Mesendoderm (in vitro differentiated cells): ENCODE results near the gene CNOT10.
A peak's percentile ranks its signal among the peaks of the same experiment; 100 is the strongest.

Source experiments
- DNase-seq: peaks from one replicate; pipeline ENCODE4 v3.0.0; 2013
- H2AK5ac ChIP-seq: 2 replicates; pipeline ENCODE4 v1.6.1; 2013; ENCODE audit warnings: low read length, inconsistent platforms
- H2BK120ac ChIP-seq: 2 replicates; pipeline ENCODE4 v1.6.1; 2013; ENCODE audit warnings: low read depth, mild to moderate bottlenecking, low read length, moderate library complexity, mixed read lengths
- H2BK15ac ChIP-seq: replicated peaks from 2 replicates; pipeline ENCODE4 v1.6.1; 2013; ENCODE audit warnings: low read depth, mild to moderate bottlenecking, moderate library complexity
- H2BK5ac ChIP-seq: 2 replicates; pipeline ENCODE4 v1.6.1; 2013; ENCODE audit warnings: low read length, inconsistent platforms
- H3K18ac ChIP-seq: 2 replicates; pipeline ENCODE4 v1.6.1; 2013; ENCODE audit warnings: mild to moderate bottlenecking, low read length, mixed read lengths
- H3K23ac ChIP-seq: one replicate; pipeline ENCODE4 v1.6.1; 2013; ENCODE audit warnings: low read length
- H3K27ac ChIP-seq: 2 replicates; pipeline ENCODE4 v1.5.1; 2013; ENCODE audit warnings: low read depth, mild to moderate bottlenecking, inconsistent platforms, low read length, moderate library complexity
- H3K27me3 ChIP-seq: 2 replicates; pipeline ENCODE4 v1.6.1; 2013; ENCODE audit warnings: low read length, control low read depth, mild to moderate bottlenecking, inconsistent platforms; ENCODE audit not compliant: insufficient read depth, poor library complexity
- H3K36me3 ChIP-seq: 2 replicates; pipeline ENCODE4 v1.6.1; 2013; ENCODE audit warnings: low read length, inconsistent platforms; ENCODE audit not compliant: control insufficient read depth, insufficient read depth
- H3K4ac ChIP-seq: one replicate; pipeline ENCODE4 v1.6.1; 2013; ENCODE audit warnings: low read depth, mild to moderate bottlenecking, low read length, moderate library complexity
- H3K4me1 ChIP-seq: 2 replicates; pipeline ENCODE4 v1.6.1; 2013; ENCODE audit warnings: low read depth, low read length, inconsistent platforms; ENCODE audit not compliant: control insufficient read depth
- H3K4me2 ChIP-seq: 2 replicates; pipeline ENCODE4 v1.6.1; 2013; ENCODE audit warnings: low read length
- H3K4me3 ChIP-seq: 2 replicates; pipeline ENCODE4 v1.5.1; 2013; ENCODE audit warnings: mild to moderate bottlenecking, low read length
- H3K56ac ChIP-seq: one replicate; pipeline ENCODE4 v1.6.1; 2013; ENCODE audit warnings: low read length
- H3K79me1 ChIP-seq: 2 replicates; pipeline ENCODE4 v1.6.1; 2013; ENCODE audit warnings: low read length, inconsistent platforms
- H3K79me2 ChIP-seq: 2 replicates; pipeline ENCODE4 v1.6.1; 2013; ENCODE audit warnings: mild to moderate bottlenecking, low read length; ENCODE audit not compliant: control insufficient read depth, insufficient read depth
- H3K9ac ChIP-seq: 2 replicates; pipeline ENCODE4 v1.6.1; 2013; ENCODE audit warnings: low read length, inconsistent platforms
- H4K5ac ChIP-seq: one replicate; pipeline ENCODE4 v1.6.1; 2013; ENCODE audit warnings: low read length
- H4K8ac ChIP-seq: one replicate; pipeline ENCODE4 v1.6.1; 2013; ENCODE audit warnings: low read depth, mild to moderate bottlenecking, control low read depth, low read length, moderate library complexity
- WGBS: extraction: QIAGEN DNeasy Blood & Tissue Kit; methylation state at CpG from one replicate; pipeline ENCODE4 v1.1.7; 2013; ENCODE audit warnings: low lambda C conversion rate, missing lambda C conversion rate; ENCODE audit not compliant: insufficient coverage; ENCODE audit errors: extremely low coverage; 5-methylcytosine and 5-hydroxymethylcytosine counted together

Gene CNOT10

DNA sequence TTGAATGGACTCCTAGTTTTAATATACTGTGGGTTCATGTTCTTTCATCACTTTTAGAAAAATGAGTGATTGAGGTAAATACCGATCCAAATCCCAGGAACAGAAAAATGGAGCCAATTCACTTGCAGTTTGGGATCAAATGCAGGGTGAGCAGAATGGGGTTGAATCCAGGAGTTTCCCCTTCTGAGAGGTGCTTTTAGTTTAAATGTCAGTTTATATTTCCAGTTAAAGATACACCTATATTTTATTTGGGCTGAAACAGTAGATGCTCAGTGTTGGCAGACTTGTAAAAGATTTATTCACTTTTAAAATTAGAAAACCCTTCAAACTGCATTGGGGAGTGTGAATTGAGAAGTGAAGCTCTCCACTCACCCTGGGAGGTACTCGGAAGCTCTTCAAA is 135.4 kb downstream of the CNOT10 start:
- Histone ChIP-seq H3K4ac (no peak overlapping the region), H4K8ac (no peak overlapping the region), H3K4me1 (peaks cover 17% of the 10 kb centered on the region), H3K9ac (peak overlapping the region; percentile 100), H3K27me3 (no peaks in the 10 kb centered on the region), H3K23ac (no peak overlapping the region), H3K56ac (peak overlapping the region; percentile 100), H2BK15ac (no peak overlapping the region), H3K79me2 (peaks cover 94% of the 10 kb centered on the region), H2BK5ac (no peak overlapping the region), H2BK120ac (no peak overlapping the region), H4K5ac (no peak overlapping the region), H3K4me2 (peak overlapping the region; percentile 95), H2AK5ac (no peak overlapping the region), H3K4me3 (no peak overlapping the region), H3K18ac (no peak overlapping the region), H3K27ac (no peak overlapping the region), H3K79me1 (no peaks in the 10 kb centered on the region), H3K36me3 (no peaks in the 10 kb centered on the region)
- no CpG with 5 or more reads among the region's 2 CpGs for WGBS
- no peak for DNase-seq

DNA sequence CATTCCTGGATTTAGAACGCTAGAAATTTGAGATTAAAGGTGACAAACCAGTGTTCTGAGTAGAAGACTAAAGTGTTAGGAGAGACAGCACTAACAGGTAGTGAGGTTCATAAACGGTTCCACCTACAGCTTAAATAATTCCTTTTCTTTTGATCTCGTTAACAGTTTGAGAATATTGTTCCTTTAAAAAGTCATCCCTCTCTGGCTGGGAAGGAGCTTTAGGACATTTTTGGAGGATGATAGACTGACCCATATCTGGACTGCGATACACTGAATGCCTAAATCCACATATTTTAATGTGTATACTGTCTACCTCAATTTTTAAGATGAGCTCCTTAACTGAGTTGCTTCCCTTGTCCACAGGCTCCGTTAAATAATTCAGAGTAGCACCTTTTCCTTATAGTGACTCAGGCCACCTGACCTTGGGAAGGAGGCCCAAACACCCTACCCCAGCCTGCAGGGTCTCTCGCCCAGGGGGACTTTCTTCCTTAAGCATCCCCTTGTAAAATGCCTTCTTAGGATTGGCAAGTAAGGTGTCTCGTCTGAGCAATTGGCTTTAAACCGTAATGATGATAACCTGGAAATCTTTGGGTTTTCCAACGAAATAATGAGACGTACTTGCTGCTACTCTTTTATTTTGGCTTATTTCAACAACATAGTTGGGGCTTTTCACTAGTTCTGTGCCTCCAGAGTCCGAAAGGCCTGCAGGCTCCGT is 136.1 kb downstream of the CNOT10 start:
- Histone ChIP-seq H3K23ac (no peak overlapping the region), H4K8ac (no peak overlapping the region), H3K27me3 (no peaks in the 10 kb centered on the region), H3K27ac (no peak overlapping the region), H3K4me3 (peak overlapping the region; percentile 44), H2BK120ac (no peak overlapping the region), H4K5ac (no peak overlapping the region), H3K79me2 (peaks cover 95% of the 10 kb centered on the region), H3K9ac (peak overlapping the region; percentile 100), H3K18ac (peak overlapping the region; percentile 28), H3K4me2 (peak overlapping the region; percentile 95), H3K4me1 (peaks cover 14% of the 10 kb centered on the region), H3K4ac (no peak overlapping the region), H3K36me3 (no peaks in the 10 kb centered on the region), H3K56ac (peak overlapping the region; percentile 91), H2BK15ac (no peak overlapping the region), H2BK5ac (no peak overlapping the region), H3K79me1 (no peaks in the 10 kb centered on the region), H2AK5ac (no peak overlapping the region)
- no CpG with 5 or more reads among the region's 12 CpGs for WGBS
- DNase-seq = no peak

DNA sequence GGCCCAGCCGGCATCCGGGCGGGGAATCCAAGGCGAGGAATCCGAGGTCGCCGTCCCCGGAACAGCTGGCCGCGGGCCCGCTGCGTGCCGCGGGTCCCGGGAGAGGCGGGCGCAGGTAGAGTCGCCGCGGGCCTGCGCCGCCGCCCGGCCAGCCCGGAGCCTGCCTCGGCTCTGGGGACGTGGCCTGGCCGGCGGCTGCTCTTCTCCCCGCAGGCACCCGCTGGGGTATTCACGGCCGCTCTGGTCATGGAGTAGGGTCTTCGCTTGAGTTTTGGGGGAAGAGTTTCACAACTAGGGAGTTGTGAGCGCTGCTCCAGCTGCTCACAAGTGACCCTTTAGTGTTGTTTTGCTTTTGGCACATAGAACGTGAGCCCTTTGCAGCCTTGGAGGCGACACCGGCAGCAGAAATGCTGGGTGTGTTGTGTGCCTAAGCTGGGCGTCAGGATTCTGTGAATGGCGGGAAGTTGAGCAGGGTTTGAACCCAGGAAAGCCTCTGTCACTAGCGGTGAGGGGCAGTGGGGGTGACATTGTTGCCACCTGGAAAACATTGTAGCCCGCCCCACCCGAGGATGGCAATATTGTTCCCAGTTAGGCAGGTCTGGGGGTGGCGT is 136.8 kb downstream of the CNOT10 start:
- DNase-seq = no peak
- Histone ChIP-seq H2BK120ac (no peak overlapping the region), H3K27ac (no peak overlapping the region), H3K23ac (peak overlapping the region; percentile 56), H3K27me3 (no peaks in the 10 kb centered on the region), H3K4me2 (peak overlapping the region; percentile 95), H2BK5ac (no peak overlapping the region), H3K18ac (peak overlapping the region; percentile 28), H2BK15ac (no peak overlapping the region), H3K4ac (peak overlapping the region; percentile 5), H2AK5ac (no peak overlapping the region), H3K56ac (peak overlapping the region; percentile 91), H3K4me3 (peak overlapping the region; percentile 53), H3K79me2 (peaks cover 99% of the 10 kb centered on the region), H3K4me1 (peaks cover 14% of the 10 kb centered on the region), H4K5ac (no peak overlapping the region), H3K9ac (peak overlapping the region; percentile 100), H3K36me3 (no peaks in the 10 kb centered on the region), H4K8ac (no peak overlapping the region), H3K79me1 (no peaks in the 10 kb centered on the region)
- no CpG with 5 or more reads among the region's 44 CpGs for WGBS

DNA sequence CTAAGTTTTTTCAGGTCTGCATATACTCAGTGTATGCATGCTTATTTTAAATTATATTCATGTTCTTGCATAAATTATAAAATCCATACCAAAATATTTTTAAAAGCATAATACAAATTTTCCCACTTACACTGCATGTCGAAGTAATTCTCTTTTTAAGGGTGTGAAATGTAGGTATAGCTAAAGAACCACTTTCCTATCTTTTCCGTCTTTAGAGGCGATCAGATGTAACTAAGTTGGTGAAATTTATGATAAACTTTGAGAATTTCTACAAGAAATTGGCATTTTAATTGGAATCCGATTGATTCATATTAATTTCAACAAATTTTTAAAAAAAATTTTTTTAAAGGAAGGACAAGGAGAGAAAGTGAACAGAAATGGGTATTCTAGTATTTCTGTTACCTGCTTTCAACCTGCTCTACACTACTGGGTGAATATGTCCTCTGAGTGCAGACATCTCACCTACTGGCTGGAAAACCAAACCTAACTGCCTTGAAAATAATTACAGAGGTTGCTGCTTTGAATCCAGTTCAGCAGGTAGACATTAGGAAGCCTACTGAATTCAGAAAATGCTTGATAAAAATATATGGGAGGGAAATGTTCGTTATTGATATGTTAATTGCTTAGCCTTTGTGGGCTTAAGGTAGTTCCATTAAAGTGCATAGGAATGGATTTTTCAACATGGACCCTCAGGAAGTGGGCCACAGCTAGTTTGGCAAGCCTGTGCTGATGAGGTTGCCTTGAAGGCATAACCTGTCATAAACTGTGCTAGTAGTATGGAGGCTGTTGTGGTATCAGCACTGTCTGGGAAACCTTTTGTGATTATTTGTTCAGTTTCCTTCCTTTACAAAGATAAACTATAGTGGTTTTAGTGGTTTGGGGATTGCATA is 137.9 kb downstream of the CNOT10 start:
- peaks cover 99% of the 10 kb centered on the region for H3K79me2 ChIP-seq
- H3K56ac ChIP-seq = peak overlapping the region; percentile 60
- DNase-seq = no peak
- WGBS = no CpG with 5 or more reads among the region's 5 CpGs
- peaks cover 14% of the 10 kb centered on the region for H3K4me1 ChIP-seq
- H3K36me3 ChIP-seq = no peaks in the 10 kb centered on the region
- no peak overlapping the region for H3K27ac ChIP-seq
- H2BK5ac ChIP-seq = no peak overlapping the region
- H4K5ac ChIP-seq = no peak overlapping the region
- H3K27me3 ChIP-seq = no peaks in the 10 kb centered on the region
- no peaks in the 10 kb centered on the region for H3K79me1 ChIP-seq
- H2BK120ac ChIP-seq = no peak overlapping the region
- no peak overlapping the region for H3K4me3 ChIP-seq
- H2AK5ac ChIP-seq = no peak overlapping the region
- no peak overlapping the region for H4K8ac ChIP-seq
- peak overlapping the region; percentile 38 for H3K9ac ChIP-seq
- H3K18ac ChIP-seq = no peak overlapping the region
- no peak overlapping the region for H3K23ac ChIP-seq
- H3K4me2 ChIP-seq = no peak overlapping the region
- no peak overlapping the region for H2BK15ac ChIP-seq
- no peak overlapping the region for H3K4ac ChIP-seq
